IPS-15b (cell line): ENCODE data around the gene TP53BP1.
A peak's percentile ranks its signal among the peaks of the same experiment; 100 is the strongest.
"Not testable (repeated sequence)": the region's sequence is repeated elsewhere in the genome, so short reads cannot be mapped to it uniquely, and the experiment has no call there.

Source experiments
- H3K27me3 ChIP-seq: one replicate; pipeline ENCODE4 v1.6.1; 2013; ENCODE audit warnings: low read length; ENCODE audit not compliant: control insufficient read depth, insufficient read depth
- H3K36me3 ChIP-seq: one replicate; pipeline ENCODE4 v1.6.1; 2013; ENCODE audit warnings: low read length; ENCODE audit not compliant: control insufficient read depth, insufficient read depth
- H3K4me1 ChIP-seq: one replicate; pipeline ENCODE4 v1.6.1; 2013; ENCODE audit warnings: mild to moderate bottlenecking, low read length; ENCODE audit not compliant: control insufficient read depth, insufficient read depth
- H3K4me3 ChIP-seq: one replicate; pipeline ENCODE4 v1.5.1; 2013; ENCODE audit warnings: low read depth, low read length
- H3K9ac ChIP-seq: one replicate; pipeline ENCODE4 v1.6.1; 2013; ENCODE audit warnings: low read depth, mild to moderate bottlenecking, low read length
- H3K9me3 ChIP-seq: one replicate; pipeline ENCODE4 v1.6.1; 2013; ENCODE audit warnings: mild to moderate bottlenecking, low read length; ENCODE audit not compliant: control insufficient read depth, insufficient read depth

The TP53BP1 gene

DNA sequence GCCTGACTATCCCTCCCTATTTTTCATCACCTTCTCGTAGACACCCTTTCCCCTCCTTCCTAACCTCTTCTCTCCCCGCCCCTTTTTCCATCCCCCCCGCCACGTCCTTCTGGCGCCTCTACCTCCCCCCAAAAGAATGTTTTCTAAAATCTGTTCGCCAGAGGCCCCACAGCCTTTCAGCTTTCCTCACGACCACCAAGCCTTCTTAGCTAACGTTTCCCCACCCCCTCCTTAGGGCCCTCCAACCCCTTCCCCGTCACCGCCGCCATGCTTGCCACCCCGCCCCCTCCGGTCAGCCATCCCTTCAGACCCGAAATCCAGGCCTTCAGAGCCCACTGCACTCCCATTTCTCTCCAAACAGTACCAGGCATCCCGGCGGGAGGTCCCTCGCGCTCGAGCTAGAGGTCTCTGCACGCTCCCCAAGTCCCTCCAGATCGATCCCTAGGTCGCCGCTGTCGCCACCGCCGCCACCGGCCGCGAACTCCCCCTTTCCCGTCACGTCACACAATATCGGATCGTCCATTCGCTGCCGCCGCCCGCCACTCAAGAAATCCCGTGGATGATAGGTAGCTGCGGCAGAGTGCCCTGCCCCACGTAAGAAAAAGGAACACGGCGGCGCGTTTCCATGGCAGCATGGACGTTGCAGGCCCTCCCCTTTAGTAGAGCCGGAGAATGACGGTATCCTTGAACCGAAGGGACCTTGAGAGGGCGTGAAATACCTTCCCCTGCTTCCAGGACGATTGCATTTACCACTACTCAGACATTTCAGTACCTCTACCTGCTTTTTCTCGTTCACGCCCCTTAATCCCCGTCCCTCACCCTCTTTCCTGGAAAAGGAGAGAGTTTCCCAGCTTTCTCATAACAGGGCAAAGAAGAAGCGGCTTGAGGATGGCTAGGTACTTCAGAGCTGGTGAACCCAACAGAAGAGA lies at the start of gene TP53BP1:
Gene TP53BP1 (minus strand): TSS at position 484 of the 929 bp plus-strand sequence. CDS start 113 bp downstream, at position 371.
- Histone ChIP-seq H3K36me3 (peaks cover 2% of the 10 kb centered on the region), H3K9me3 (no peaks in the 10 kb centered on the region), H3K9ac (peak within 1 kb of the TSS; percentile 84), H3K4me1 (peaks cover 10% of the 10 kb centered on the region), H3K4me3 (peak within 1 kb of the TSS; percentile 97), H3K27me3 (no peaks in the 10 kb centered on the region)

GRCh38 chr15:43541785-43542184 lies 48.8 kb upstream of the TP53BP1 start:
- Histone ChIP-seq H3K4me1 (no peaks in the 10 kb centered on the region), H3K9me3 (no peaks in the 10 kb centered on the region), H3K9ac (no peak overlapping the region), H3K4me3 (no peak overlapping the region), H3K36me3 (no peaks in the 10 kb centered on the region), H3K27me3 (no peaks in the 10 kb centered on the region)

GRCh38 chr15:43538091-43538490 lies 45.1 kb upstream of the TP53BP1 start:
- Histone ChIP-seq H3K4me3 (no peak overlapping the region), H3K27me3 (no peaks in the 10 kb centered on the region), H3K9me3 (no peaks in the 10 kb centered on the region)

GRCh38 chr15:43534897-43535296 lies 41.9 kb upstream of the TP53BP1 start:
- Histone ChIP-seq H3K4me1 (peaks cover 7% of the 10 kb centered on the region), H3K27me3 (no peaks in the 10 kb centered on the region), H3K9ac (no peak overlapping the region), H3K4me3 (no peak overlapping the region), H3K9me3 (no peaks in the 10 kb centered on the region), H3K36me3 (peaks cover 3% of the 10 kb centered on the region)

More at GRCh38 chr15:43538091-43538490, 45.1 kb upstream of the TP53BP1 start:
- Histone ChIP-seq H3K9ac (no peak overlapping the region), H3K36me3 (peaks cover 3% of the 10 kb centered on the region), H3K4me1 (no peaks in the 10 kb centered on the region)

- H3K4me3 ChIP-seq, H3K9me3 ChIP-seq, H3K27me3 ChIP-seq, H3K4me1 ChIP-seq, H3K9ac ChIP-seq, H3K36me3 ChIP-seq: not testable (repeated sequence)
Observed at GRCh38 chr15:43532826-43533225, 39.9 kb upstream of the TP53BP1 start.

- peaks cover 7% of the 10 kb centered on the region for H3K4me1 ChIP-seq
- H3K36me3 ChIP-seq = peaks cover 3% of the 10 kb centered on the region
- no peak overlapping the region for H3K4me3 ChIP-seq
- H3K9me3 ChIP-seq = no peaks in the 10 kb centered on the region
- H3K27me3 ChIP-seq = no peaks in the 10 kb centered on the region
- no peak overlapping the region for H3K9ac ChIP-seq
Observed at GRCh38 chr15:43531018-43531670, 38.2 kb upstream of the TP53BP1 start.

DNA sequence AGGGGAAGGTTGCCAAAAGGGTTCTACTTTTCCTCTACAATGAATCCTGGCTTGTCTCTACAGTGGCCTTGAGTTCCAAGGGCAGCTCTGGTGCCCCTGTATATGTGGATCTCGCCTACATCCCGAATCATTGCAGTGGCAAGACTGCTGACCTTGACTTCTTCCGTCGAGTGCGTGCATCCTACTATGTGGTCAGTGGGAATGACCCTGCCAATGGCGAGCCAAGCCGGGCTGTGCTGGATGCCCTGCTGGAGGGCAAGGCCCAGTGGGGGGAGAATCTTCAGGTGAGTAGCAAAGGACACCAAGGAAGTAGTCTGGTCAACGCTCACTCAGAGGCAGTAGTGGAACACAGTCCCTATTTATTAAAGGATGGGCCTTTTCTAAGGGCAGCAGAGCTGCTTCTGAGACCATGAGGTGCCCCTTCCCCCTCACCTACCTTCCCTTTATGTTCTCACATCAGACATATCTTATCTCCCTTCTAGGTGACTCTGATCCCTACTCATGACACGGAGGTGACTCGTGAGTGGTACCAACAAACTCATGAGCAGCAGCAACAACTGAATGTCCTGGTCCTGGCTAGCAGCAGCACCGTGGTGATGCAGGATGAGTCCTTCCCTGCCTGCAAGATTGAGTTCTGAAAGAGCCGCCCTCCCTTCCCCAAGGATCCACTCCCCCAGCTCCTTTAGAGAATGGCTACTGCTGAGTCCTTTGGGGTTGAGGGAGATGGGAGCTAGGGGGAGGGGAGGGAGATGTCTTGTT lies 36.8 kb upstream of the TP53BP1 start:
- no peak overlapping the region for H3K9ac ChIP-seq
- H3K9me3 ChIP-seq = no peaks in the 10 kb centered on the region
- peaks cover 3% of the 10 kb centered on the region for H3K36me3 ChIP-seq
- no peaks in the 10 kb centered on the region for H3K27me3 ChIP-seq
- H3K4me1 ChIP-seq = peaks cover 7% of the 10 kb centered on the region
- H3K4me3 ChIP-seq = no peak overlapping the region

GRCh38 chr15:43529141-43529540 lies 36.2 kb upstream of the TP53BP1 start:
- H3K4me1 ChIP-seq = peaks cover 7% of the 10 kb centered on the region
- H3K4me3 ChIP-seq = no peak overlapping the region
- H3K27me3 ChIP-seq = no peaks in the 10 kb centered on the region
- H3K9me3 ChIP-seq = no peaks in the 10 kb centered on the region
- no peaks in the 10 kb centered on the region for H3K36me3 ChIP-seq
- H3K9ac ChIP-seq = no peak overlapping the region

DNA sequence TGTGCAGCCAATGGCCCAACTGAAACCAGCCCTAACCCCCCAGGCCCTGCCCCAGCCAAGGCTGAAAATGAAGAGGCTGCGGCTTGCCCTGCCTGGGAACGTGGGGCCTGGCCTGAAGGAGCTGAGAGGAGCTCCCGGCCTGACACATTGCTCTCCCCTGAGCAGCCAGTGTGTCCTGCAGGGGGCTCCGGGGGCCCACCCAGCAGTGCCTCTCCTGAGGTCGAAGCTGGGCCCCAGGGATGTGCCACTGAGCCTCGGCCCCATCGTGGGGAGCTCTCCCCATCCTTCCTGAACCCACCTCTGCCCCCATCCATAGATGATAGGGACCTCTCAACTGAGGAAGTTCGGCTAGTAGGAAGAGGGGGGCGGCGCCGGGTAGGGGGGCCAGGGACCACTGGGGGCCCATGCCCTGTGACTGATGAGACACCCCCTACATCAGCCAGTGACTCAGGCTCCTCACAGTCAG lies 35.6 kb upstream of the TP53BP1 start:
- no peaks in the 10 kb centered on the region for H3K9me3 ChIP-seq
- peaks cover 7% of the 10 kb centered on the region for H3K4me1 ChIP-seq
- no peak overlapping the region for H3K4me3 ChIP-seq
- H3K27me3 ChIP-seq = no peaks in the 10 kb centered on the region
- no peaks in the 10 kb centered on the region for H3K36me3 ChIP-seq
- no peak overlapping the region for H3K9ac ChIP-seq

GRCh38 chr15:43527802-43528541 lies 35.0 kb upstream of the TP53BP1 start:
- Histone ChIP-seq H3K36me3 (no peaks in the 10 kb centered on the region), H3K9me3 (no peaks in the 10 kb centered on the region), H3K27me3 (no peaks in the 10 kb centered on the region), H3K4me1 (peaks cover 7% of the 10 kb centered on the region), H3K9ac (no peak overlapping the region), H3K4me3 (no peak overlapping the region)
